ENCODE measurements around the gene HELZ. TPM values are rescaled to one million over a fixed set of nuclear protein-coding genes. Genes with fewer than 3 reads are reported as not detected.
A peak's percentile ranks its signal among the peaks of the same experiment; 100 is the strongest.

HELZ gene
- total RNA-seq, 4 donors from 2014 or later: 14.7 to 122 (median 45.9) TPM

- H3K4me1 ChIP-seq: peaks cover 0 to 9% of the 10 kb centered on the region in 2 donors
- H3K9me3 ChIP-seq: no peaks in the 10 kb centered on the region
- H3K27ac ChIP-seq: peak overlapping the region in 1 of 2 donors; percentile 11
- no peak for DNase-seq
- no peak overlapping the region for H3K4me3 ChIP-seq
- intact Hi-C loops (cut with DNase I; ENCODE audit: low total_unique reads): no loop called here
- H3K27me3 ChIP-seq: no peaks in the 10 kb centered on the region
- no peak for TF ChIP-seq POLR2A (IDR thresholded peaks at IDR 0.05)
- TF ChIP-seq CTCF (IDR thresholded peaks at IDR 0.05): no peak
- H3K36me3 ChIP-seq: no peaks in the 10 kb centered on the region
Observed at GRCh38 chr17:67239597-67239996, 5.4 kb downstream of the HELZ start.

- H3K9me3 ChIP-seq: no peaks in the 10 kb centered on the region
- H3K27ac ChIP-seq: no peak overlapping the region
- no peak for DNase-seq
- H3K4me3 ChIP-seq: no peak overlapping the region
- H3K27me3 ChIP-seq: no peaks in the 10 kb centered on the region
- no peaks in the 10 kb centered on the region for H3K36me3 ChIP-seq
- no peak for TF ChIP-seq POLR2A (IDR thresholded peaks at IDR 0.05)
- no peak for TF ChIP-seq CTCF (IDR thresholded peaks at IDR 0.05)
- H3K4me1 ChIP-seq: peaks cover 0 to 9% of the 10 kb centered on the region in 2 donors
- intact Hi-C loops (cut with DNase I; ENCODE audit: low total_unique reads): no loop called here
Observed at GRCh38 chr17:67238991-67239390, 6.0 kb downstream of the HELZ start.

- intact Hi-C loops (cut with DNase I; ENCODE audit: low total_unique reads): no loop called here
- no peak overlapping the region for H3K4me3 ChIP-seq
- no peak overlapping the region for H3K27ac ChIP-seq
- H3K36me3 ChIP-seq: no peaks in the 10 kb centered on the region
- peaks cover 0 to 6% of the 10 kb centered on the region in 2 donors for H3K4me1 ChIP-seq
- H3K9me3 ChIP-seq: no peaks in the 10 kb centered on the region
- TF ChIP-seq POLR2A (IDR thresholded peaks at IDR 0.05) (no peak), CTCF (IDR thresholded peaks at IDR 0.05) (no peak)
- H3K27me3 ChIP-seq: no peaks in the 10 kb centered on the region
- DNase-seq: no peak
Observed at GRCh38 chr17:67232441-67232840, 12.6 kb downstream of the HELZ start.

GRCh38 chr17:67229109-67229955 lies 15.7 kb downstream of the HELZ start:
- no peak for TF ChIP-seq POLR2A (IDR thresholded peaks at IDR 0.05)
- no peak for TF ChIP-seq CTCF (IDR thresholded peaks at IDR 0.05)
- Histone ChIP-seq H3K4me3 (no peak overlapping the region), H3K4me1 (peaks cover 0 to 6% of the 10 kb centered on the region in 2 donors), H3K27me3 (no peaks in the 10 kb centered on the region), H3K9me3 (no peaks in the 10 kb centered on the region), H3K36me3 (no peaks in the 10 kb centered on the region), H3K27ac (no peak overlapping the region)
- intact Hi-C loops (cut with DNase I; ENCODE audit: low total_unique reads): no loop called here
- DNase-seq: no peak

GRCh38 chr17:67227488-67227887 lies 17.5 kb downstream of the HELZ start:
- no peak overlapping the region for H3K4me3 ChIP-seq
- H3K27me3 ChIP-seq: no peaks in the 10 kb centered on the region
- peaks cover 0 to 6% of the 10 kb centered on the region in 2 donors for H3K4me1 ChIP-seq
- DNase-seq: no peak
- no peaks in the 10 kb centered on the region for H3K9me3 ChIP-seq
- TF ChIP-seq CTCF (IDR thresholded peaks at IDR 0.05): no peak
- TF ChIP-seq POLR2A (IDR thresholded peaks at IDR 0.05): no peak
- intact Hi-C loops (cut with DNase I; ENCODE audit: low total_unique reads): no loop called here
- H3K27ac ChIP-seq: no peak overlapping the region
- H3K36me3 ChIP-seq: no peaks in the 10 kb centered on the region
